Measurements from ENCODE around the gene HRAS. TPM values are rescaled to one million over a fixed set of nuclear protein-coding genes. Genes with fewer than 3 reads are reported as not detected.
A peak's percentile ranks its signal among the peaks of the same experiment; 100 is the strongest.

The HRAS gene
- total and polyA plus RNA-seq, 2 of the 13 experiments (the other 11 are each of a cell fraction or from before 2014, with no cell fraction given): 32.9 to 50.0 TPM

- peak; percentile 17; the same call in 1 of the 2 replicates for TF ChIP-seq ZFP91 (CRISPR knock-in tag; IDR thresholded peaks at IDR 0.05; ENCODE audit: borderline replicate concordance)
- TF ChIP-seq TBX3 (IDR thresholded peaks at IDR 0.05; ENCODE audit: borderline replicate concordance): no peak
Observed at GRCh38 chr11:551596-551995, 16.2 kb upstream of the HRAS start (continued).

GRCh38 chr11:551131-551530, 15.8 kb upstream of the HRAS start:
- Histone ChIP-seq H3K4me1 (ENCODE audit: insufficient read depth, low read length) (peaks cover 54% of the 10 kb centered on the region), H3K4me3 (replicated peaks in 1 of 3; ENCODE audit: insufficient read depth in 1 of 3, low read depth in 2 of 3, low read length in 3 of 3) (peak overlapping the region in 1 of 3 experiments; percentile 50; a peak in 1 of 6 replicates), H2AFZ (ENCODE audit: low read length) (no peak overlapping the region), H3K79me2 (ENCODE audit: insufficient read depth, low read length) (no peaks in the 10 kb centered on the region), H3K9ac (ENCODE audit: insufficient read depth, low read depth, low read length) (no peak overlapping the region), H3K36me3 (replicated peaks in 1 of 2; ENCODE audit: control insufficient read depth in 1 of 2, insufficient read depth in 2 of 2, low read length in 2 of 2) (no peaks in the 10 kb centered on the region), H3K4me2 (ENCODE audit: low read depth, low read length) (peak overlapping the region; percentile 50), H3K9me3 (ENCODE audit: low read length) (no peaks in the 10 kb centered on the region), H3K27ac (ENCODE audit: extremely low read length, insufficient read depth, low read length) (no peak overlapping the region), H3K27me3 (ENCODE audit: control insufficient read depth in 1 of 2, insufficient read depth in 2 of 2, low read length in 2 of 2) (peaks cover 11 to 31% of the 10 kb centered on the region in 2 experiments), H4K20me1 (ENCODE audit: insufficient read depth, low read length) (no peaks in the 10 kb centered on the region)
- in situ Hi-C loops (cut with HindIII; ENCODE audit: extremely low pct_ligation_motif_present, low pct_unique_long_range_greater_than_20kb) (loop anchor here (10.0 kb wide), 1 partner anchor 74 kb away; the partner anchor contains the start of genes CDHR5 and SCT), intact Hi-C loops (cut with micrococcal nuclease; ENCODE audit: unreplicated experiment) (loop anchor here (10.0 kb wide), 1 partner anchor 64 kb away; the partner anchor contains the start of gene IRF7)
- DNase-seq (ENCODE audit: low spot score) (no peak), FAIRE-seq (no peak), ATAC-seq (peak; percentile 21)
- 8% methylated on average over 2 of the region's 16 CpGs for WGBS (ENCODE audit: low lambda C conversion rate)
- ChIA-PET POLR2A (interaction anchor here (0.6 to 1.5 kb wide), 5 partner anchors 9 to 148 kb away, joined by 3 to 5 read pairs (median 4); partner anchors contain the start of gene PHRF1), CTCF (ENCODE audit: low intra/inter-chr PET ratio, low total read pairs) (no interaction called here)
- no TSS peak for BruUV-seq (replicated peaks)
- TF ChIP-seq TBX2 (CRISPR knock-in tag; IDR thresholded peaks at IDR 0.05; ENCODE audit: borderline replicate concordance): no peak
- TF ChIP-seq ZBTB21 (CRISPR knock-in tag; IDR thresholded peaks at IDR 0.05): no peak
- peak; percentile 25; the same call in 1 of the 2 replicates for TF ChIP-seq ZNF589 (CRISPR knock-in tag; conservative IDR thresholded peaks at IDR 0.05)
- no peak for TF ChIP-seq ZNF709 (CRISPR knock-in tag; IDR thresholded peaks at IDR 0.05)
- TF ChIP-seq ZNF768 (CRISPR knock-in tag; IDR thresholded peaks at IDR 0.05): peak; percentile 87
- no peak for TF ChIP-seq TFDP1 (CRISPR knock-in tag; IDR thresholded peaks at IDR 0.05; ENCODE audit: borderline replicate concordance)
- TF ChIP-seq EZH2 (conservative IDR thresholded peaks at IDR 0.05; ENCODE audit: low read depth, low read length): no peak
- no peak for TF ChIP-seq ZNF747 (CRISPR knock-in tag; IDR thresholded peaks at IDR 0.05; ENCODE audit: borderline replicate concordance)
- no peak for TF ChIP-seq CTCF (CRISPR knock-in tag; IDR thresholded peaks at IDR 0.05)
- no peak for TF ChIP-seq ZNF691 (CRISPR knock-in tag; IDR thresholded peaks at IDR 0.05; ENCODE audit: borderline replicate concordance, low read depth)
- no peak for TF ChIP-seq PRMT3 (CRISPR knock-in tag; IDR thresholded peaks at IDR 0.05; ENCODE audit: borderline replicate concordance, low read depth)
- TF ChIP-seq SIN3A (IDR thresholded peaks at IDR 0.05; ENCODE audit: borderline replicate concordance, low read depth, low read length): no peak
- no peak for TF ChIP-seq SMC3 (IDR thresholded peaks at IDR 0.05; ENCODE audit: low read length)
- no peak for TF ChIP-seq ZNF672 (CRISPR knock-in tag; IDR thresholded peaks at IDR 0.05)
